Keratinocyte (primary cell): ENCODE results near the gene PTPRR. TPM values are rescaled to one million over a fixed set of nuclear protein-coding genes. Genes with fewer than 3 reads are reported as not detected.

Experiments used
- DNase-seq: peaks from one replicate; pipeline ENCODE4 v3.0.0-alpha.2; 2011; ENCODE audit warnings: low read depth, missing footprints, low spot score
- FAIRE-seq: peaks from 2 replicates; lab custom pipeline; 2011; peaks lifted over from hg19 to GRCh38; lab: Jason Lieb, UNC
- H2AFZ ChIP-seq: 2 replicates; pipeline ENCODE4 v1.6.0; 2012; ENCODE audit warnings: low read length, control low read depth, inconsistent platforms; ENCODE audit not compliant: control insufficient read depth
- H3K27ac ChIP-seq: 2 replicates; pipeline ENCODE4 v1.5.1; 2011; ENCODE audit warnings: low read length; ENCODE audit not compliant: control insufficient read depth, insufficient read depth
- H3K27me3 ChIP-seq: 3 replicates; pipeline ENCODE4 v1.6.0; 2011; ENCODE audit warnings: low read length; ENCODE audit not compliant: control insufficient read depth, insufficient read depth; ENCODE audit errors: extremely low read depth
- H3K36me3 ChIP-seq, 2 experiments: 2 replicates in 1 of 2; 3 replicates in 1 of 2; pipeline ENCODE4 v1.5.1; 2011; ENCODE audit warnings: low read length in 2 of 2, mild to moderate bottlenecking in 1 of 2; ENCODE audit not compliant: control insufficient read depth in 2 of 2, insufficient read depth in 2 of 2; ENCODE audit errors: extremely low read depth in 1 of 2
- H3K4me1 ChIP-seq: 3 replicates; pipeline ENCODE4 v1.5.1; 2011; ENCODE audit warnings: low read length; ENCODE audit not compliant: control insufficient read depth, insufficient read depth; ENCODE audit errors: extremely low read depth
- H3K4me2 ChIP-seq: 3 replicates; pipeline ENCODE4 v1.6.0; 2011; ENCODE audit warnings: low read depth, low read length; ENCODE audit not compliant: control insufficient read depth, insufficient read depth; ENCODE audit errors: extremely low read depth
- H3K4me3 ChIP-seq, 3 experiments: fragments of 200-600 bp in 1 of 3; sonication (generic) in 1 of 3; 2 replicates in 2 of 3; 3 replicates in 1 of 3; pipeline ENCODE4 v1.5.1; 2011 to 2016; ENCODE audit warnings: low read length in 3 of 3, mild to moderate bottlenecking in 3 of 3, control low read depth in 2 of 3, inconsistent platforms in 1 of 3, low read depth in 1 of 3, mixed read lengths in 1 of 3, mixed run types in 1 of 3, moderate library complexity in 1 of 3; ENCODE audit not compliant: control insufficient read depth in 2 of 3, insufficient read depth in 2 of 3; ENCODE audit errors: extremely low read depth in 1 of 3
- H3K79me2 ChIP-seq: 2 replicates; pipeline ENCODE4 v1.6.0; 2012; ENCODE audit warnings: low read length; ENCODE audit not compliant: control insufficient read depth, insufficient read depth
- H3K9ac ChIP-seq: 3 replicates; pipeline ENCODE4 v1.6.0; 2011; ENCODE audit warnings: low read length; ENCODE audit not compliant: control insufficient read depth, insufficient read depth; ENCODE audit errors: extremely low read depth
- H3K9me1 ChIP-seq: 3 replicates; pipeline ENCODE4 v1.6.0; 2011; ENCODE audit warnings: low read length; ENCODE audit not compliant: control insufficient read depth, insufficient read depth; ENCODE audit errors: extremely low read depth
- H3K9me3 ChIP-seq: 2 replicates; pipeline ENCODE4 v1.5.1; 2012; ENCODE audit warnings: low read depth, low read length; ENCODE audit not compliant: control insufficient read depth
- H4K20me1 ChIP-seq: 3 replicates; pipeline ENCODE4 v1.6.0; 2011; ENCODE audit warnings: low read length; ENCODE audit not compliant: control insufficient read depth, insufficient read depth; ENCODE audit errors: extremely low read depth
- EZH2 ChIP-seq: IDR thresholded peaks from one replicate; pipeline ENCODE4 v1.6.1; 2012; ENCODE audit warnings: inconsistent platforms, mild to moderate bottlenecking, low read length, moderate library complexity
- dilution Hi-C: fragments of 300-500 bp; cut with MboI; formaldehyde crosslinking; loops from one replicate; pipeline ENCODE4 v1.7.0; 2020; ENCODE audit warnings: low sequenced_read_pairs; ENCODE audit not compliant: extremely low pct_ligation_motif_present
- polyA plus RNA-seq, 5 experiments: library from polyadenylated mRNA; depleted of rRNA in 3 of 5; stranded (reverse) in 3 of 5; stranded (forward) in 1 of 5; unstranded in 1 of 5; fragments of >200 nt; gene quantifications; 1 replicate in 1 of 5; 2 replicates in 3 of 5; 3 replicates in 1 of 5; pipeline versions ENCODE4 v1.2.1 to v1.2.3, GENCODE V29; 2011 to 2012; ENCODE audit warnings: missing spikeins in 2 of 5, low read depth in 1 of 5, low replicate concordance in 1 of 5
- TF ChIP-seq, protein P1 (sequence below), 3 experiments: IDR thresholded peaks in 1 of 3; conservative IDR thresholded peaks in 1 of 3; optimal IDR thresholded peaks in 1 of 3; 2 replicates in 2 of 3; 3 replicates in 1 of 3; pipeline versions ENCODE3 to v1.5.1; 2011; ENCODE audit warnings: low read length in 3 of 3, mild to moderate bottlenecking in 3 of 3, moderate library complexity in 2 of 3, control low read depth in 1 of 3, inconsistent platforms in 1 of 3; ENCODE audit not compliant: insufficient read depth in 2 of 3; ENCODE audit errors: extremely low read depth in 1 of 3

The PTPRR gene
- polyA plus RNA-seq, 1 donor (not counting 4 experiments of a cell fraction or from before 2014, with no cell fraction given), result 3.1 TPM

DNA sequence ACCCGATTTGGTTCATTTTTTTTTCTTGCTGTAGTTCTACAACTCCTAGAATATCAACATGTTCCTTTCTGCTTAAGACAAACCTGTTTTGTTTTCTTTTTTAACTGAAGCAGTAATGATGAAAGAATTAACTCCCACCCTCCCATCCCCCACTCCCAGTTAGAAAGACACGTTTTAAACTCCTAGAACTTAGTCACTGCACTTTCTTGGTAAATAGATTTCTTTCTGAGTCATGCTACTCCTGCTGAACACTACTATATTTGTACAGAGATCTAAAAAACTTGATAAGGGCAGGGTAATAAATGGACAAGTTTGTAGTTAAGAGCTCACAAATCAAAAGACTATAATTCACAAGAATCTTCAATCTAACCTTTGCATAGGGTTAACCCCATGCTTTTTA, 164.4 kb downstream of the PTPRR start:
- no peaks in the 10 kb centered on the region for H3K9me1 ChIP-seq
- dilution Hi-C loops, result no loop called here
- peaks cover 10% of the 10 kb centered on the region for H3K4me1 ChIP-seq
- no peak overlapping the region for H3K4me3 ChIP-seq
- H2AFZ ChIP-seq, result no peak overlapping the region
- H3K79me2 ChIP-seq, result no peaks in the 10 kb centered on the region
- no peaks in the 10 kb centered on the region for H3K9me3 ChIP-seq
- FAIRE-seq, result peak; percentile 46
- no peaks in the 10 kb centered on the region for H3K36me3 ChIP-seq
- H3K27me3 ChIP-seq, result no peaks in the 10 kb centered on the region
- no peak for DNase-seq
- peak overlapping the region; percentile 48 for H3K27ac ChIP-seq
- no peaks in the 10 kb centered on the region for H4K20me1 ChIP-seq
- no peak for TF ChIP-seq EZH2
- H3K4me2 ChIP-seq, result peak overlapping the region; percentile 57
- no peak overlapping the region for H3K9ac ChIP-seq

DNA sequence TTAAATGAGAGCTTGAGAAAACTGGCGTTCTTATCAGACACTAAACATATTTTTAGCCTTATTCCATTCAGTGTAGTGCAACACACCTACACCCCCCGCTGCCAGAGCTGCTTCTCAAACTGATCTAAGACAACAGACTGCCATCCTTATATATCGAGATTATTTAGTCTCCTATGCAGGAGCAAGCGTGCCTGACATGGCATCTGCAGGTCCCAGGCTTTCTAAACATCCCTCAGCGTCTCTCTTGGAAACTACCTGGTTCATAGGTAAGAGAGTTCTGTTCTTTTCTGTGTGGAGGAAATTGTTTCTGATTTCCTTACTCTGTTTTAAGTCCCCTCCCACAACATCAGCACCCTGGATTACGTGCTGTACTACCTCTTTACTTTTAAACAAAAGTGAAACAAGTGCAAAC, 166.2 kb downstream of the PTPRR start:
- Histone ChIP-seq H3K27me3 (no peaks in the 10 kb centered on the region), H3K9me3 (no peaks in the 10 kb centered on the region), H3K4me3 (no peak overlapping the region), H2AFZ (peak overlapping the region; percentile 17), H3K79me2 (no peaks in the 10 kb centered on the region), H4K20me1 (no peaks in the 10 kb centered on the region), H3K4me1 (peaks cover 10% of the 10 kb centered on the region), H3K4me2 (no peak overlapping the region), H3K27ac (no peak overlapping the region), H3K36me3 (no peaks in the 10 kb centered on the region), H3K9me1 (no peaks in the 10 kb centered on the region), H3K9ac (no peak overlapping the region)
- FAIRE-seq, result no peak
- dilution Hi-C loops, result no loop called here
- TF ChIP-seq, protein P1, sequence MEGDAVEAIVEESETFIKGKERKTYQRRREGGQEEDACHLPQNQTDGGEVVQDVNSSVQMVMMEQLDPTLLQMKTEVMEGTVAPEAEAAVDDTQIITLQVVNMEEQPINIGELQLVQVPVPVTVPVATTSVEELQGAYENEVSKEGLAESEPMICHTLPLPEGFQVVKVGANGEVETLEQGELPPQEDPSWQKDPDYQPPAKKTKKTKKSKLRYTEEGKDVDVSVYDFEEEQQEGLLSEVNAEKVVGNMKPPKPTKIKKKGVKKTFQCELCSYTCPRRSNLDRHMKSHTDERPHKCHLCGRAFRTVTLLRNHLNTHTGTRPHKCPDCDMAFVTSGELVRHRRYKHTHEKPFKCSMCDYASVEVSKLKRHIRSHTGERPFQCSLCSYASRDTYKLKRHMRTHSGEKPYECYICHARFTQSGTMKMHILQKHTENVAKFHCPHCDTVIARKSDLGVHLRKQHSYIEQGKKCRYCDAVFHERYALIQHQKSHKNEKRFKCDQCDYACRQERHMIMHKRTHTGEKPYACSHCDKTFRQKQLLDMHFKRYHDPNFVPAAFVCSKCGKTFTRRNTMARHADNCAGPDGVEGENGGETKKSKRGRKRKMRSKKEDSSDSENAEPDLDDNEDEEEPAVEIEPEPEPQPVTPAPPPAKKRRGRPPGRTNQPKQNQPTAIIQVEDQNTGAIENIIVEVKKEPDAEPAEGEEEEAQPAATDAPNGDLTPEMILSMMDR (optimal IDR thresholded peaks at IDR 0.05 in 1 of 3, IDR thresholded peaks at IDR 0.05 in 1 of 3, conservative IDR thresholded peaks at IDR 0.05 in 1 of 3; ENCODE audit: extremely low read depth in 1 of 3, insufficient read depth in 2 of 3, low read length in 3 of 3), result no peak
- no peak for TF ChIP-seq EZH2
- DNase-seq, result no peak

DNA sequence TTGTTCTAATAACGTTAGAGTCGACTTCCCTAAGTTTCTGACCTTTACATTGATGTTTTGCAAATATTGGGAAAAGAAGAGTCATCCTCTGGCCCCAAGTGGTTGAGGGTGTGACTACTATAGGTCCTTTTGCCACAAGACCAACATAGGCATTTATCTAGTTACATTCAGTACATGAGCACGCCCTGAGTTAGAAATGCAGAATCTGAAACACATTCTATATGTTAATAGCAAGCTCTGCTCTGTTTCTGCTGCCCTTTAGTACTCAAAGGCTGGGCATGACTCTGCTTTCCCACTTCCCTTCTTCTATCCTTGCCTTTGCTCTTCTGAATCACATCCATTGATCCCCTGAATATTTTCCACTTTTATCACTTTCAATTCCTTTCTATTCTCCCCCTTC, 168.2 kb downstream of the PTPRR start:
- FAIRE-seq (no peak), DNase-seq (no peak)
- no peaks in the 10 kb centered on the region for H3K79me2 ChIP-seq
- no peak overlapping the region for H2AFZ ChIP-seq
- no peak overlapping the region for H3K9ac ChIP-seq
- H3K4me1 ChIP-seq, result peaks cover 10% of the 10 kb centered on the region
- H3K27me3 ChIP-seq, result no peaks in the 10 kb centered on the region
- H3K9me3 ChIP-seq, result no peaks in the 10 kb centered on the region
- no peak for TF ChIP-seq EZH2
- TF ChIP-seq, protein P1 (optimal IDR thresholded peaks at IDR 0.05 in 1 of 3, IDR thresholded peaks at IDR 0.05 in 1 of 3, conservative IDR thresholded peaks at IDR 0.05 in 1 of 3; ENCODE audit: extremely low read depth in 1 of 3, insufficient read depth in 2 of 3, low read length in 3 of 3), result no peak
- no peaks in the 10 kb centered on the region for H3K36me3 ChIP-seq
- dilution Hi-C loops, result no loop called here
- H4K20me1 ChIP-seq, result no peaks in the 10 kb centered on the region
- H3K4me3 ChIP-seq, result no peak overlapping the region
- no peaks in the 10 kb centered on the region for H3K9me1 ChIP-seq
- H3K4me2 ChIP-seq, result no peak overlapping the region
- H3K27ac ChIP-seq, result no peak overlapping the region
